ENCODE data around the gene ACCS.

ACCS gene

DNA sequence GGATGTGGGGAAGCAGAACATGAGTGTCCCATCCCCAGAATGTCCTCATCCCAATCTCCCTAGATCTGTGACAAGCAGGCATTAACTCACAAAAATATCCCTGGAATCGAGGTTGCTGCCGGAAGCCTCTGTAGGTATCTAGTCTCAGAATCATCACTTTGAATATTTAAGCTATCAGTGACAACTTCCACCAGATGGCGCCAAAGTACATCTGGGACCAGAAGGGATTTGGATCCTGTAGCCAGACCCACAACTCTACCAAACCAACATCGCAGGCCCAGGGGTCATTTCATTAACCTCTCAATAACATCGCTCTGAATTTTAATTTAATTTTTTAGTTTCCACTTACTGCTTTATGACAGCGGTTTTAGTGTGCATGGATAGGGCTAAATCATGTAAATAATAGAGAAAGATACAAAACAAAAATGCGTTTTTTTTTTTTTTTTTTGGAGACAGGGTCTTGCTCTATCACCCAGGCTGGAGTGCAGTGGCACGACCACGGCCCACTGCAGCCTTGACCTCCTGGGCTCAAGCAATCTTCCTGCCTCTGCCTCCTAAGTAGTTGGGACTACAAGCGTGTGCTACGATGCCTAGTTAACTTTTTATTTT lies 28.3 kb downstream of the ACCS start:
- DNase-seq = peak; percentile 79

DNA sequence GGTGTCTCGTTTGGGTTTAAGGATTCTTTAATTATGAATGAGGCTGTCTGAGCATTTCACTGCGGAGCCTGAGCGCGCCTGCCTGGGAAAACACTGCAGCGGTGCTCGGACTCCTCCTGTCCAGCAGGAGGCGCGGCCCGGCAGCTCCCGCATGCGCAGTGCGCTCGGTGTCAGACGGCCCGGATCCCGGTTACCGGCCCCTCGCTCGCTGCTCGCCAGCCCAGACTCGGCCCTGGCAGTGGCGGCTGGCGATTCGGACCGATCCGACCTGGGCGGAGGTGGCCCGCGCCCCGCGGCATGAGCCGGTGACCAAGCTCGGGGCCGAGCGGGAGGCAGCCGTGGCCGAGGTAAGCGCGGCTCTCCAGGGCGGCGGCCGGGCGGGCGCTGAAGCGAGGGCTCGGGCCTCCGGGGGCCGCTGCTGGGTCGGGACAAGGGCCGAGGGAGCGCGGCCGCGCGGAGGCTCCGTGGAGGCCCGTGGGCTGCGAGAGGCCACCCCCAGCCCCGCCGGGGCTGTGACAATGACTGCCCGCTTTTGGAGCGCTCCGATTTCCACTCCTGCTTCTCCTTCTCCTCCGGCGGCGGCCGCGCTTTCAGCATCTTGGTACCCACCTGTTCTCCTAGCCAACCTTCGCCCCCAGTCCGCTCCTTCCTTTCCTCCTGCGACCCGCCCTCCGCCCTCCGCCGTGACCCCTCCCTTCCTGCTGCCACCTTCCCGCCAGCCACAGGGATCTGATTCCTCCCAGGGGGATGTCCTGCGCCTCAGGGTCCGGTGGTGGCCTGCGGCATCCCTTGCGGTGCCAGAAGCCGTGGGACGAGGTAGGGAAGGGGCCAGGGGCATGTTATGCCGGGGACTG lies 29.7 kb downstream of the ACCS start, which contains the start of gene EXT2:
TSS of gene EXT2 (plus strand) at position 173 of the 854 bp plus-strand sequence. CDS start 12,035 bp downstream, outside the sequence.
- DNase-seq = peak; percentile 78

DNA sequence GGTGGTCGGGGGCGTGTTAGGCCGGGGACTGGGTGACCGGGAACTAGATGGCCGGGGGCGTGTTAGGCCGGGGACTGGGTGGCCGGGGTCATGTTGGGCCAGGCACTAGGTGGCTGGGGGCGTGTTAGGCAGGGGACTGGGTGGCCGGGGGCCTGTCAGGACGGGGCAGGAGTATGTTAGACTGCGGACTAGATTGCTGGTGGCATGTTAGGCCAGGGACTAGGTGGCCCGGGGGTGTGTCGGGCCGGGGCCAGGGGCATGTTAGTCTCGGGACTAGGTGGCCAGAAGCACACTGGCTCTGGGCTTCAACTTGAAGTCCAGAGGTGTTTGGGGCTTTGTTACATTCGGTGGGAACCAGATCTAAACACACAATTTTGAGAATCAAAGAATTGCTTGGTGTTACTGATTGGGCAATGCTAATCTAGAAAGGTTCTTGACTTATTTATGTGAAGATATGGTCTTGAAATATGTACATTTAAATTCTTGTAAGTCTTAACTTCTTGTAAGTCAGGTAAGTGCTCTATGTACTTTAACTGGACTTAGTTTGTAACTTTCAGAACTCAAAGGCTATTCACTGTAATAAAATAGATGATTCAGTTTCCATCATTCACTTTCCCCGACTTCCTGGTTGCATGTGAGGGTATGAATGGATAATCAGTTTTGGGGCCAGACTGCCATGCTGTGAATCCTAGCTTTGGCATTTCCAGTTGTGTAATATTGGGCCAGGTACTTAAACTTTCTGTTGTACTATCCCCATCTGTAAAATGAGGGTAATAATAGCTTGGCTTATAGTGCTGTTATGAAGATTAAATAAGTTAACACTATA lies 30.5 kb downstream of the ACCS start:
- no peak for DNase-seq

DNA sequence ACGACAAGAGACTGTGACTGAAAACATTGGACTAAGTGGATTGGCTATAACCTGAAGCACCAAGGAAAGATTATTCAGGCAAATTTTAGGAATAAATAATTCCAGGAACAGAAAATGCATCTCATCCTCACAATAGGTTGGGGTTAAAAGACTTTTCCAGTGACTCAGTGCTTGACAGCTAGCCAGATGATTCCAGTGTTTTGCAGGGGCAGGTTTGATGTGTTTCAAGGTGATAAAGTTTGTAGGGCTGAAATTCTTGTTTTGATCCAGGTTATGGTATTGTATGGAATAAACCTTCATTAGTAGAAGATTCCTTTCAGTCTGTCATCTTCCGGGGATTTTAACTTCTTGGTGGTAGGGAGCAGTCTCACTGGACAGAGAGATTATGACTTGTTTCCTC lies 31.8 kb downstream of the ACCS start:
- no peak for DNase-seq

DNA sequence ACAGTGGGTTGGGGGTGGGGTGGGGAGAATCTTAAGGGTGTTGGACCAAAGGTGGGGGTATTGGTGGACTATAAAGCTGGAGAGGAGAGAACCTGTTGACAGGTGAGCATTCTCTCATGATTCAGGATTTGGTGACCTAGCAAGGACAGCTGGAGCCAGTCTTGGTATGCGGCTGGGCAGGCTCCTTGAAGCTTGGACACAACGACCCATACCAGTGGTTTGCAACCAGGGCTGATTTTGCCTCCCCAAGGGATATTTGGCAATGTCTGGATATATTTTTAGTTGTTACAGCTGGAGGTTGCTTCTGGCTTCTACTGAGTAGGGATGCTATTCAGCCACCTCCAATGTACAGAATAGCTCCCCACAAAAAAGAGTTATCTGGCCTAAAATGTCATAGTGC lies 35.0 kb downstream of the ACCS start:
- no peak for DNase-seq

DNA sequence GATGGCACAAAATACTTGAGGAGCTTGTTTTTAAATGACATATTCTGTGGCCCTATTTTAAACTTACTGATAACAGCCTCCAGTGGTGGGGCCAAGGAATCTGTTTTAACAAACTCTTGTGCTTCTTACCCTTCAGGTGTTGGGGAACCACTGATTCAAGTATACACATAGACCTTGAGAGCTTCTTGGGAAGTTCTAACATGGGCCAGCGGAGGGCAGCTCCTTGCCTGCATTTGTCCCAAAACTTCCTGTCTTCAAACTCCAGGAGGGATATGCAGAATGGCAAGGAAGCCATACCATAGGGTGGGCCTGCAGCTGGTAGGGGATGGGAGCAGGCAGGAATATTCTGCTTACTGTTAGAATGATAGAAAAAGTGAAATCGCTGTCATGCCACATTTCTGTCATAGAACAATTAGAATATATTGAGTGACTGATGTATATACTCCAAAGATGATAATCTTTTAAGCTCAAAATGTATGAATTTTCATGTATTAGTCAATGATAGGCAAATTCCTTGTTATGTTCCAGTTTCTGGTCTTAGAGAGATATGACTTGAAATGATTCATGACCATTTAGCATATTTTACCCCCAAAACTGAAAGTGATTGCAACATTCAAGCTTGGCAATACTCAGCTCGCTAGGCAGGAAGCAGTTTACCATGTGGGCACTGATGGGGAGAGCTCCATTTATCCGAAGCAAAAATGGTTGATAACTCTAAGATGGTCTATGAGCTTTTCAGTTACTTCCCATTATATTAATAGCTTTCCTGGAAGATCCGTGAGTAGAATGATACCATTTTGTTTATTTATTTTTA lies 38.6 kb downstream of the ACCS start:
- no peak for DNase-seq

DNA sequence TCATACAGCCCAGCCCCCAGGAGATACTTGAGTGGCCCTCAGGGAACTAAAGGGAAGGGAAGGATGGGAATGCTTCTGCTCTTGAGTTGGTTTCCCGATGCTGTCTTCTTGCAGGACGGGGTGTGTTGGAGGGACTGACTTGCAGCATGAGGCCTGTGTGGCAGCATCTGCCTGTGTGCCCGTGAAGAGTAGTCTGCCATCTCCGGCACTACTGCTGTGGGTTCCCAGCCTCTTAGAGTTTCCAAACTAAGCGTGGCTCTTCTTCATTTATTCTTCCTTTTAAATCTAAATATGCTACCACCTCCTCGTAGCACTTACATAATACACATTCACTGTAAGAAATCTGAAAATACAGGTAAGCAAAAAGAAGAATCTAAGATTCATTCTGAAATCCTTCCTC lies 42.2 kb downstream of the ACCS start:
- no peak for DNase-seq

DNA sequence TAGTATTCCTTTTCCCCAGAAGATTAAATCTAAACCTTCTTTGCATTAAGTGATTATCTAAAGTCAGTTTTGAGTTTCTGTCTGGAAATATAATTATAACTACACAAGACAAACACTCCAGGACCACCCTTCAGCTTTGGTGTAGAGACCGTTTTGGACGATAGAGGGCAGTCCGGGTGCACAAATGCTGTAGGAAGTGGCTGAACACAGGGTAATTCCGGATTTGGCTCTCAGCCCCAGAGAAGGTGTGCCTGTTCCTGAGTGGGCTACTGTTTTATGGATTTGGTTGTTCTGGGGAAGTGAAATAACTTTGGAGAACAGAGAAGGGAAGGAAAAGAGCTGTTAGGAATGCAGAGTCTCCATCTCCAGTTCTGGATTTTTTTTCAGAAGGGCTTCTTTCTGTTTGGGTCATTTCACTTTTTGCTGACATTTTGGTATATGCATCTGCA lies 44.2 kb downstream of the ACCS start:
- DNase-seq = peak; percentile 45

DNA sequence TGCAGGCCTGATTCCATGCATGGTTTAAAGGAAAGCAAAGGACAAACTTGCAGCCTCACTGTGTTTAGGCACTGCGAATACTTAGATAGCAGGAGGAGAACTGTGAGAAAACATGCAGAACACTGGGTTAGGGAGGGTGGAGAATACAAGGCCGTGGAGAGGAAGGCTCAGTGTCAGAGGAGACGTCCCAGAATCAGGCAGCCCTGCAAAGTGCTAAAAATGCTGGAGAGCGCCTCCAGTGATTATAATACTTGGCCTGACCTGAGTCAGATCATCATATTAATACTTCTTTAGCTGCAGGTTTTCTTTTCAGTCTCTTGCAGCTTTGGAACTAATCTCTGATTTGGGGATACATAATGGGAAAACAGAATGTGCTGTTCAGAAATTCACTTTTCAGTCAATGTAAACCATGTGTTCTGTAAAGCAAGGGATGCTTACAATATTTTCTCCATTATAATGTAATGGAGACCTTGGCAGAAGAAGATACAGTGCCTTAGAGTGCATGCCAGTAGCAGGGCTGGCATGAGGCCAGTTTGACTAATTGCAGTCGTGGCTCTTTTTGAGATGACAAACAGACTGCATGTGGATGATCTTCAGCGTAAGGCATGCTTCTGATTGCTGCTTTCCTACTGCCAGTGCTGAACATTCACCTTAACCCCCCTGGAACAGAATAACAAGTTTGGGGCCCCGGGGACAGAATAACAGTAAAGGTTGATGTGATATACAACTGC lies 46.2 kb downstream of the ACCS start:
- no peak for DNase-seq

DNA sequence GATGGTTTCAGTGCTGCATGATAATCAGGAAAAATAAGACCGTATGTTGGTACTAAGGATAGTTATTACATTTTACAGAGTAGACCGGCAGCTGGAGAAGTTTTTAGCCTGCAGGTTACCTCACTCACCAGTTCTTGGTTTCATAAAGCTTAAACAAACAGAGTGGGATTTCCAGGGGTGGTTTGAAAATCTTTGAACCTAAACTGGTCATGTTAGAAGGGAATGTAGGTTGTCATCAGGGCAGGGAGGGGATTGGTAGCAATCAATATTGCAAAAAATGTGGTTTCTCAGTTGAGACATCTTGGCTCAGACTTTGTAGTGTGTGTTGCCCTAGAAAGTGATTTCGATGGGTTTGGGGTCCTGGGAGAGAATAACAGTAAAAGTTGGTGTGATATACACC lies 46.9 kb downstream of the ACCS start:
- no peak for DNase-seq

DNA sequence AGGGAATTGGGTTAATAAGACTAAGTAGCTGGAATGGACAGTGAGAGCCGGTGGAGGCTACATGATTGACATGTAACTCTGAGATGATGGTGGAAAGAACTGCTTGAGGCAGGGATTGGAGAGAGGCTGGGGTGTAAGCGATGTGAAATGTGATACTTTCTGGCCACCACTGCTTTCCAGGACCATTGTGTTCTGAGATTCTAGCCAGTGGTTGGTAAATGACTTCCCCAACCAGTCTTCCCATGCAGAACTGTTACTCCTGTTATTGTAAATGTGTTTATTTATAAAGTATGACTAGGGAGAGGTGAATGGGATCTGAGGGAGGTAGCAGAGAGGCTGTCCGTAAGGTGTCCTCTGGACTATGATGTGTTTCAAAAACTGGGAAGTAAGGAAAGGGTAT lies 47.5 kb downstream of the ACCS start:
- DNase-seq = no peak

DNA sequence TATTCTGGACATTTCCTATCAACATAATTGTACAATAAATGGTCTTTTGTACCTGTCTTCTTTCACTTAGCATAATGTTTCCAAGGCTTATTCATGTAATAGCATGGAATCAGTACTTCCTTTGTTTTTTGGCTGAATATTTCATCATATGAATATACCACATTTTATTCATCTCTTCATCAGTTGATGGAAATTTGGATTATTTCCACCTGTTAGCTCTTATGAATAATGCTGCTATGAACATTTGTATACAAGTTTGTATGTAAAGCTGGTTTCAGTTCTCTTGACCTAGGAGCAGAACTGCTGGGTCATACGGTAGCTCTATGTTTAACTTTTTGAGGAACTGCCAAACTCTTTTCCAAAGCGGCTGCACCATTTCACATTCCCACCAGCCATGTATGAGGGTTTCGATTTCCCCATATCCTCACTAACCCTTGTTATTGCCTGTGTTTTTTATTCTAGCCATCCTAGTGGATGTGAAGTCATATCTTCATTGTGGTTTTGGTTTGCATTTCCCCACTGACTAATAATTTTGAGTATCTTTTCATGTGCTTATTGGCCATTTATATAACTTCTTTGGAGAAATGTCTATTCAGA lies 50.3 kb downstream of the ACCS start:
- DNase-seq = no peak

DNA sequence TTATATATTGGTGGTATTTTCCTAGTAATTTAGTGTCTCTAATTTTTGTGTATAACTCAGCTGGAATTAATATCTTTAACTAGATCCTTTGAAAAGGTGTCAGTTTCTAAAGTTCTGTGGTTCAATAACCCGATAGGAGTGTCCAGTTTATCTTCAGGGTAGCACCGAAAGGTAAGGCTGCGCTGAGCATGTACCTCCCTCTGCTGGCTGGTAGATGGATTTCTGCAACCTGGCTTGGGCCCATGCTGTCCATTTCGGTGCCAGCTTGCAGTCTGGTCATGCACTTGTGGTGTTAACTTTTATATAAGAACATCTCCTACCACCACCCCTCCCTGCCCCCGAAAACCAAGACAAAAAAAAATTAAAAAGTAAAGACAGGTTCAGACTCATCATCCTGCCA lies 54.1 kb downstream of the ACCS start:
- no peak for DNase-seq

DNA sequence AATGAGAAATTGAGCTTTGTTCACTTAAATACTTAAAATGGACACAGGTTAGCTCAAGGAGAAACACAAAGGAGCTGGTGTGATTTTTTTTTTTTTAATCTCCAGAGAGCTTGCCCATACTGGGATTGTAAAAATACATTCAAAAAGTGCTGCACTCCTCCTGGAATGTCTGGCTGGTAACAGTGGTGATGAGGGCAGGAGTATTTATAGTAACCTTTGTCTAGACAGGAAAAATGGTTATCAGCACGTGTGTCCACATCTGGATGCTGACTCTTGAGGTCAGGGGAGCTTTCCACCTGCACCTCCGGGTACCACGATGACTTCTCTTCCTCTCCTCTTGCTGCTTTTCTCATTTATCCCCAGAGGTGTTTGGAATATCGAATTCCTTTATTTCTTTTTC lies 59.5 kb downstream of the ACCS start:
- no peak for DNase-seq

DNA sequence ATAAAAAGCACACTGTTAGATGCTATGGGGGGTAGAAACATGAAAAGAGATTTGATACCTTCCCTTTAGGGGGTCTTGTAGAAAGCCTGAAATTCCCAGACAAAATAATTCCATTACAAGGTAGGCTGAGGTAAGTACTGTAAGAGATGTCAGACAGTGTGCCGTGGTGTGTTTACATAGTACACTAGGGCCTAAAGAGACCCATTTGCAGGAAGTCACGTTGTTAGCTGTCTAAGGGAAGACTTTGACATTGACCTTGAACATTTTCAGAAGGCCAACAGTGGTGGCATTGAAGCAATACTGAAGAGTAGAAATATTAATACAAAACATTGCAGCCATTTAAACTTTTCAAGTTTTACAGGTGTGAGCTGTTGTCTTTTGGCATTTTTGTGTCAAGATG lies 60.2 kb downstream of the ACCS start:
- DNase-seq = no peak

DNA sequence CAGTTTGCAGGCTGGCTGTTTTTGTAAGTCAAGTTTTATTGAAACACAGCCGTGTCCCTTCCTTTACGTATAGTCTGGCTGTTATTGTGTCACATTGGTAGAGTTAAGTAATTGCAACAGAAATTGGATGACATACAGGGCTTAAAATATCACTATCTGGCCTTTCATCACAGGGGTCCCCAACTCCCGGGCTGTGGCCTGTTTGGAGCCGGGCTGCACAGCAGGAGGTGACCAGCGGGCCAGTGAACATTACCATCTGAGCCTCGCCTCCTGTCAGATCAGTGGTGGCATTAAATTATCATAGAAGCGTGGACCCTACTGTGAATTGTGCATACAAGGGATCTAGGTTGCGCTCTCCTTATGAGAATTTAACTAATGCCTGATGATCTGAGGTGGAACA lies 61.1 kb downstream of the ACCS start:
- DNase-seq = no peak

DNA sequence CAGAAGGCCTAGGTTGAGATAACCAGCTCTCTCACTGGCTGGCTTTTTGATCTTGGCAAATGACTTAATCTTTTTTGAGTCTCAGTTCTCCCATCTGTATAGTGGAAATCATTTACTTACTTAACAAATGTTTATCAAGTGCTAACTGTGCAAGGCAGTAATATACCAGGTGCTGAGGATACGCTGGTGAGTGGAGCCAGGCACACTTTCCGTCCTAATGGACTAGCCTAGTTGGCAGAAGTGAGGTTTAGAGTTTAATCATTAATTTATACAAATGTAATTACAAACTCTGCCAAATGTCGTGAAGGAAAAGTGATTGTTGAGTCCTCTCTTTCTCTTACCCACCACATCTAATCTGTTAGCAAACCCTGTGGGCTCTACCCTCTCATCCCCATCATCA lies 62.7 kb downstream of the ACCS start:
- no peak for DNase-seq

DNA sequence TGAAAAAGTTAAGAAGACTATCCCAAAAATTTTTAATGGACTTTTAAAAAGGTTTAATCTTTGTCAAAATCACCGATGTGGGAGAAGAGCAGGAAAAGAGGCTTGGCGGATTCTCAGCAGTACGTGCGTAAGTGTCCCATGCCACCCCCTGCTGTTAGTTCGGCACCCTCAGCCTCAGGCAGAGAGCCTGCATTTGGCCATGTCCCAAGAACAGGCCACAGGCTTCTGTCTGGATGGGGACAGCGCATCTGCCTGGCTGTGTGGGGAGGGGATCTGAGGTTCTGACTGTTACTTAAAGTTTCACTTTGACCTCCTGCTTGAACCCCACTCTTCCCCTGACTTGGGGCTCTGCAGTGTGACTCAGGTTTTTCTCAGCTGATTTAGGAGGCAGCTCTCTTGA lies 64.7 kb downstream of the ACCS start:
- no peak for DNase-seq

DNA sequence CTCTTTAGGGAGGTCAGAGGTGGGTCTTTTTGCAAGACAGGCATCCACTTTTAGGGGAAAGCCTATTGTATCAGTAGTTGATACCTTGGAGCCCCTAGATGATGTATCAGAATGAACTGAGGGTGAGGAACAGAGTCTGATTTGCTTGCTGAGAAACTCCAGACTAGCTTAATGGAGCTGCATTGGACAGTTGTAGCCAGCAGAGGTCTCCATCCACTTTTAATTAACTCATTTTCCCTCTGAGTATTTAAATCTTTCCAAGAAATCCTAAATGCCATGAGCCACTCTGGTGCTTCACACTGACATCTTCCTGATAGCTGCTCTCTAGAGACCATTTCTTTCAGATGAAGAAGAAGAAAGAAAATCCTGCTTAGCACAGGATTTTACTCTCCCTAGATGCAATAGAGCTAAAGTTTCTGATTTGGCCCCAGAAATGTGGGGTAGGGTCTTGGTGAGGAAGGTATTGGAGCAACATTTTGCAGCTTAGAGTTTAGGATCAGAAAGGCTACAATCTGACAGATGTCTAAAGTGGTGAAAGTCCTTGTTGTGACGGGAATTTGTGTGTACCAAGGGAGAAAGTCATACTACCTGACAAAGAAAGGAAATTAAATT lies 67.4 kb downstream of the ACCS start:
- no peak for DNase-seq
